Fibroblast of lung (primary cell): ENCODE results near the gene GABRP. TPM values are rescaled to one million over a fixed set of nuclear protein-coding genes. Genes with fewer than 3 reads are reported as not detected.
A peak's percentile ranks its signal among the peaks of the same experiment; 100 is the strongest.

Source experiments
- DNase-seq, 2 donors: peaks; one replicate each; pipeline versions ENCODE4 v3.0.0 to v3.0.0-alpha.2; 2010; ENCODE audit warnings: low read depth in 2 of 2
- H2AFZ ChIP-seq: 2 replicates; pipeline ENCODE4 v1.5.1; 2012; ENCODE audit warnings: low read length, control low read depth, inconsistent platforms
- H3K27ac ChIP-seq: 2 replicates; pipeline ENCODE4 v1.5.1; 2011; ENCODE audit warnings: low read length, control low read depth; ENCODE audit not compliant: insufficient read depth
- H3K27me3 ChIP-seq: 2 replicates; pipeline ENCODE4 v1.5.1; 2011; ENCODE audit warnings: mild to moderate bottlenecking, low read length; ENCODE audit not compliant: control insufficient read depth, insufficient read depth
- H3K36me3 ChIP-seq: 2 replicates; pipeline ENCODE4 v1.5.1; 2011; ENCODE audit warnings: low read length; ENCODE audit not compliant: control insufficient read depth, insufficient read depth
- H3K4me1 ChIP-seq: 2 replicates; pipeline ENCODE4 v1.5.1; 2011; ENCODE audit warnings: low read length; ENCODE audit not compliant: control insufficient read depth, insufficient read depth; ENCODE audit errors: extremely low read depth
- H3K4me2 ChIP-seq: 2 replicates; pipeline ENCODE4 v1.5.1; 2011; ENCODE audit warnings: low read length, control low read depth; ENCODE audit not compliant: insufficient read depth; ENCODE audit errors: extremely low read depth
- H3K4me3 ChIP-seq, 4 experiments: fragments of 200-600 bp in 1 of 4; sonication (generic) in 1 of 4; replicated peaks in 1 of 4; 2 replicates each; pipeline ENCODE4 v1.5.1; 2011 to 2016; ENCODE audit warnings: low read length in 4 of 4, low read depth in 3 of 4, mild to moderate bottlenecking in 3 of 4, control low read depth in 2 of 4, inconsistent platforms in 1 of 4, mixed read lengths in 1 of 4; ENCODE audit not compliant: insufficient read depth in 1 of 4; ENCODE audit errors: control extremely low read depth in 1 of 4
- H3K79me2 ChIP-seq: 2 replicates; pipeline ENCODE4 v1.5.1; 2012; ENCODE audit warnings: mild to moderate bottlenecking, low read length, inconsistent platforms; ENCODE audit not compliant: control insufficient read depth, insufficient read depth
- H3K9ac ChIP-seq: 2 replicates; pipeline ENCODE4 v1.5.1; 2011; ENCODE audit warnings: mild to moderate bottlenecking, low read length, control low read depth; ENCODE audit not compliant: insufficient read depth
- H3K9me3 ChIP-seq: 2 replicates; pipeline ENCODE4 v1.5.1; 2012; ENCODE audit warnings: low read depth, low read length; ENCODE audit not compliant: control insufficient read depth, insufficient read depth
- H4K20me1 ChIP-seq: 2 replicates; pipeline ENCODE4 v1.5.1; 2011; ENCODE audit warnings: low read length; ENCODE audit not compliant: control insufficient read depth, insufficient read depth; ENCODE audit errors: extremely low read depth
- CTCF ChIP-seq, 2 donors: IDR thresholded peaks in 1 of 2; conservative IDR thresholded peaks in 1 of 2; 1 replicate in 1 of 2; 2 replicates in 1 of 2; pipeline ENCODE4 v1.5.1; 2011 to 2012; ENCODE audit warnings: low read length in 2 of 2, control low read depth in 1 of 2, inconsistent platforms in 1 of 2, low read depth in 1 of 2, mild to moderate bottlenecking in 1 of 2
- EZH2 ChIP-seq: IDR thresholded peaks from 2 replicates; pipeline ENCODE4 v1.5.1; 2012; ENCODE audit warnings: low read length, control low read depth, mild to moderate bottlenecking; ENCODE audit errors: missing control alignments
- polyA plus RNA-seq, 2 donors: library from polyadenylated mRNA; depleted of rRNA in 1 of 2; stranded (reverse) in 1 of 2; unstranded in 1 of 2; fragments of >200 nt; gene quantifications; 2 replicates each; pipeline ENCODE4 v1.2.1, GENCODE V29; 2011 to 2012; ENCODE audit warnings: missing spikeins in 1 of 2
- total RNA-seq: library from RNA; depleted of rRNA; stranded (reverse); fragments of >200 nt; gene quantifications from 2 replicates; pipeline ENCODE4 v1.2.1, GENCODE V29; 2014

The GABRP gene
- total and polyA plus RNA-seq, 2 donors (not counting 1 experiment from before 2014, with no cell fraction given): not detected

- Histone ChIP-seq H3K9ac (no peak overlapping the region), H3K27me3 (no peaks in the 10 kb centered on the region), H3K4me3 (no peak overlapping the region), H2AFZ (no peak overlapping the region), H3K9me3 (no peaks in the 10 kb centered on the region), H3K4me2 (no peak overlapping the region), H3K27ac (no peak overlapping the region), H3K79me2 (no peaks in the 10 kb centered on the region), H3K36me3 (no peaks in the 10 kb centered on the region), H4K20me1 (no peaks in the 10 kb centered on the region), H3K4me1 (no peaks in the 10 kb centered on the region)
- DNase-seq: peak; percentile 47 to 54
- TF ChIP-seq CTCF (conservative IDR thresholded peaks at IDR 0.05 in 1 of 2, IDR thresholded peaks at IDR 0.05 in 1 of 2; ENCODE audit: low read depth in 1 of 2, low read length in 2 of 2): peak; percentile 46 to 52
- no peak for TF ChIP-seq EZH2
Measured at GRCh38 chr5:170791325-170791954, 7.9 kb downstream of the GABRP start.

- Histone ChIP-seq H3K36me3 (no peaks in the 10 kb centered on the region), H3K4me1 (no peaks in the 10 kb centered on the region), H3K79me2 (no peaks in the 10 kb centered on the region), H3K9ac (no peak overlapping the region), H4K20me1 (no peaks in the 10 kb centered on the region), H3K9me3 (no peaks in the 10 kb centered on the region), H3K4me2 (no peak overlapping the region), H3K27me3 (no peaks in the 10 kb centered on the region), H2AFZ (no peak overlapping the region), H3K27ac (no peak overlapping the region), H3K4me3 (no peak overlapping the region)
- DNase-seq: no peak
- TF ChIP-seq CTCF (conservative IDR thresholded peaks at IDR 0.05 in 1 of 2, IDR thresholded peaks at IDR 0.05 in 1 of 2; ENCODE audit: low read depth in 1 of 2, low read length in 2 of 2) (no peak), EZH2 (no peak)
Measured at GRCh38 chr5:170792878-170793277, 9.4 kb downstream of the GABRP start.

GRCh38 chr5:170795154-170795553 is 11.6 kb downstream of the GABRP start:
- DNase-seq: no peak
- H3K27me3 ChIP-seq: no peaks in the 10 kb centered on the region
- no peak overlapping the region for H3K4me3 ChIP-seq
- H3K4me2 ChIP-seq: no peak overlapping the region
- H3K9ac ChIP-seq: no peak overlapping the region
- H3K9me3 ChIP-seq: no peaks in the 10 kb centered on the region
- TF ChIP-seq CTCF (conservative IDR thresholded peaks at IDR 0.05 in 1 of 2, IDR thresholded peaks at IDR 0.05 in 1 of 2; ENCODE audit: low read depth in 1 of 2, low read length in 2 of 2): no peak
- TF ChIP-seq EZH2: no peak
- no peaks in the 10 kb centered on the region for H4K20me1 ChIP-seq
- no peak overlapping the region for H3K27ac ChIP-seq
- no peaks in the 10 kb centered on the region for H3K79me2 ChIP-seq
- no peaks in the 10 kb centered on the region for H3K4me1 ChIP-seq
- no peaks in the 10 kb centered on the region for H3K36me3 ChIP-seq
- H2AFZ ChIP-seq: no peak overlapping the region
